GM12874 (cell line): Measurements from ENCODE around the gene OR52D1.

Experiments
- CTCF ChIP-seq: IDR thresholded peaks from 2 replicates; pipeline ENCODE4 v1.5.1; 2011; ENCODE audit warnings: low read depth, mild to moderate bottlenecking, control low read depth, low read length, moderate library complexity; ENCODE audit not compliant: insufficient read depth

OR52D1 gene

GRCh38 chr11:5500393-5500801, 11.9 kb downstream of the OR52D1 start:
- no peak for TF ChIP-seq CTCF

- no peak for TF ChIP-seq CTCF
These were observed 16.0 kb downstream of the OR52D1 start for GRCh38 chr11:5504403-5504921.

GRCh38 chr11:5505363-5506048, 17.0 kb downstream of the OR52D1 start:
- no peak for TF ChIP-seq CTCF

GRCh38 chr11:5507177-5507932, 18.9 kb downstream of the OR52D1 start:
- peak; percentile 21; the same call in 1 of the 2 replicates for TF ChIP-seq CTCF

GRCh38 chr11:5507933-5508305, 19.4 kb downstream of the OR52D1 start:
- TF ChIP-seq CTCF: no peak

- no peak for TF ChIP-seq CTCF
These were observed 20.1 kb downstream of the OR52D1 start for GRCh38 chr11:5508605-5509004.

- TF ChIP-seq CTCF: no peak
These were observed 21.3 kb downstream of the OR52D1 start, which contains the start of gene UBQLN3 for GRCh38 chr11:5509803-5510202. Gene UBQLN3, minus strand, starts transcription at chr11:5509957. Its CDS starts 399 bp downstream, at chr11:5509558.
